Hepatocyte (in vitro differentiated cells): ENCODE results near the gene DMAC1. TPM values are rescaled to one million over a fixed set of nuclear protein-coding genes. Genes with fewer than 3 reads are reported as not detected.

Source experiments
- DNase-seq: peaks from one replicate; pipeline ENCODE4 v3.0.0-alpha.2; 2016; ENCODE audit warnings: low spot score
- H2AFZ ChIP-seq: fragments of 200-600 bp; sonication (generic); 2 replicates; pipeline ENCODE4 v1.6.0; 2016; ENCODE audit warnings: antibody characterized with exemption, mild to moderate bottlenecking
- H3K27ac ChIP-seq: fragments of 200-600 bp; sonication (generic); 2 replicates; pipeline ENCODE4 v1.5.1; 2016; ENCODE audit warnings: mild to moderate bottlenecking
- H3K27me3 ChIP-seq: fragments of 200-600 bp; sonication (generic); 2 replicates; pipeline ENCODE4 v1.6.1; 2016
- H3K36me3 ChIP-seq: fragments of 200-600 bp; sonication (generic); replicated peaks from 2 replicates; pipeline ENCODE4 v1.5.1; 2016; ENCODE audit warnings: low read depth; ENCODE audit not compliant: insufficient read depth
- H3K4me1 ChIP-seq: fragments of 200-600 bp; sonication (generic); 2 replicates; pipeline ENCODE4 v1.5.1; 2016; ENCODE audit warnings: mild to moderate bottlenecking, moderate library complexity; ENCODE audit not compliant: insufficient read depth
- H3K4me2 ChIP-seq: fragments of 200-600 bp; sonication (generic); 2 replicates; pipeline ENCODE4 v1.6.0; 2016
- H3K4me3 ChIP-seq: fragments of 200-600 bp; sonication (generic); 2 replicates; pipeline ENCODE4 v1.5.1; 2016; ENCODE audit warnings: mild to moderate bottlenecking
- H3K79me2 ChIP-seq: fragments of 200-600 bp; sonication (generic); 2 replicates; pipeline ENCODE4 v1.6.0; 2017; ENCODE audit warnings: mild to moderate bottlenecking
- H3K9me2 ChIP-seq: fragments of 200-600 bp; sonication (generic); replicated peaks from 2 replicates; pipeline ENCODE4 v1.6.0; 2017; ENCODE audit warnings: mild to moderate bottlenecking; ENCODE audit not compliant: insufficient read depth
- H3K9me3 ChIP-seq: fragments of 200-600 bp; sonication (generic); 2 replicates; pipeline ENCODE4 v1.5.1; 2016; ENCODE audit warnings: low read depth, mild to moderate bottlenecking
- H4K20me1 ChIP-seq: fragments of 200-600 bp; sonication (generic); 2 replicates; pipeline ENCODE4 v1.6.0; 2016; ENCODE audit warnings: mild to moderate bottlenecking; ENCODE audit not compliant: insufficient read depth, poor library complexity, severe bottlenecking
- EZH2 ChIP-seq: fragments of 200-600 bp; sonication (generic); IDR thresholded peaks from 2 replicates; pipeline ENCODE4 v1.6.1; 2016; ENCODE audit warnings: antibody characterized with exemption, mild to moderate bottlenecking, borderline replicate concordance
- EZH2phosphoT487 ChIP-seq: fragments of 200-600 bp; sonication (generic); IDR thresholded peaks from one replicate; pipeline ENCODE4 v1.6.1; 2018; ENCODE audit warnings: antibody characterized with exemption, mild to moderate bottlenecking, low read depth, moderate library complexity; ENCODE audit not compliant: unreplicated experiment, severe bottlenecking
- WGBS: methylation state at CpG from one replicate; pipeline ENCODE4 v1.1.6; 2016; ENCODE audit warnings: low lambda C conversion rate; ENCODE audit errors: missing lambda C conversion rate; 5-methylcytosine and 5-hydroxymethylcytosine counted together
- polyA plus RNA-seq: library from polyadenylated mRNA; unstranded; fragments of >200 nt; fragmentation: Nextera tagmentation; extraction: Ambion mirVana; gene quantifications from 2 replicates; pipeline ENCODE4 v1.2.1, GENCODE V29; 2016
- total RNA-seq: library from RNA; depleted of rRNA; stranded (reverse); fragments of >200 nt; gene quantifications from 2 replicates; pipeline ENCODE4 v1.2.3, GENCODE V29; 2014
- TF ChIP-seq, protein P1 (sequence below): fragments of 200-600 bp; sonication (generic); IDR thresholded peaks from 2 replicates; pipeline ENCODE4 v1.5.1; 2016; ENCODE audit warnings: antibody characterized with exemption, mild to moderate bottlenecking; ENCODE audit not compliant: poor library complexity

Gene DMAC1
- total RNA-seq (20.3 and 21.9 TPM in 2 replicates), polyA plus RNA-seq (88.2 and 91.8 TPM in 2 replicates)

GRCh38 chr9:7799234-7799943 is at the start of gene DMAC1:
DMAC1 (minus strand) TSS chr9:7799778; CDS start chr9:7799734, 44 bp downstream.
- TF ChIP-seq EZH2phosphoT487 (no peak), EZH2 (no peak)
- TF ChIP-seq, protein P1, sequence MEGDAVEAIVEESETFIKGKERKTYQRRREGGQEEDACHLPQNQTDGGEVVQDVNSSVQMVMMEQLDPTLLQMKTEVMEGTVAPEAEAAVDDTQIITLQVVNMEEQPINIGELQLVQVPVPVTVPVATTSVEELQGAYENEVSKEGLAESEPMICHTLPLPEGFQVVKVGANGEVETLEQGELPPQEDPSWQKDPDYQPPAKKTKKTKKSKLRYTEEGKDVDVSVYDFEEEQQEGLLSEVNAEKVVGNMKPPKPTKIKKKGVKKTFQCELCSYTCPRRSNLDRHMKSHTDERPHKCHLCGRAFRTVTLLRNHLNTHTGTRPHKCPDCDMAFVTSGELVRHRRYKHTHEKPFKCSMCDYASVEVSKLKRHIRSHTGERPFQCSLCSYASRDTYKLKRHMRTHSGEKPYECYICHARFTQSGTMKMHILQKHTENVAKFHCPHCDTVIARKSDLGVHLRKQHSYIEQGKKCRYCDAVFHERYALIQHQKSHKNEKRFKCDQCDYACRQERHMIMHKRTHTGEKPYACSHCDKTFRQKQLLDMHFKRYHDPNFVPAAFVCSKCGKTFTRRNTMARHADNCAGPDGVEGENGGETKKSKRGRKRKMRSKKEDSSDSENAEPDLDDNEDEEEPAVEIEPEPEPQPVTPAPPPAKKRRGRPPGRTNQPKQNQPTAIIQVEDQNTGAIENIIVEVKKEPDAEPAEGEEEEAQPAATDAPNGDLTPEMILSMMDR: no peak
- DNase-seq: peak; percentile 90
- H3K4me2 ChIP-seq: peak within 1 kb of the TSS; percentile 85
- no peaks in the 10 kb centered on the region for H3K9me2 ChIP-seq
- peak within 1 kb of the TSS; percentile 98 for H2AFZ ChIP-seq
- no peaks in the 10 kb centered on the region for H3K27me3 ChIP-seq
- no peaks in the 10 kb centered on the region for H3K9me3 ChIP-seq
- H4K20me1 ChIP-seq: no peaks in the 10 kb centered on the region
- H3K36me3 ChIP-seq: no peaks in the 10 kb centered on the region
- 0% methylated on average over 26 of the region's 46 CpGs for WGBS
- H3K4me1 ChIP-seq: peaks cover 12% of the 10 kb centered on the region
- H3K79me2 ChIP-seq: peaks cover 8% of the 10 kb centered on the region
- H3K4me3 ChIP-seq: peak within 1 kb of the TSS; percentile 94
- H3K27ac ChIP-seq: peak within 1 kb of the TSS; percentile 90

- Histone ChIP-seq H3K4me2 (no peak overlapping the region), H3K4me1 (no peaks in the 10 kb centered on the region), H3K9me3 (no peaks in the 10 kb centered on the region), H2AFZ (no peak overlapping the region), H3K27ac (no peak overlapping the region), H4K20me1 (no peaks in the 10 kb centered on the region), H3K9me2 (no peaks in the 10 kb centered on the region), H3K79me2 (no peaks in the 10 kb centered on the region), H3K4me3 (no peak overlapping the region), H3K27me3 (no peaks in the 10 kb centered on the region), H3K36me3 (no peaks in the 10 kb centered on the region)
- TF ChIP-seq, protein P1: no peak
- TF ChIP-seq EZH2phosphoT487 (no peak), EZH2 (no peak)
- 71% methylated on average over 1 of the region's 1 CpG for WGBS
- DNase-seq: no peak
Measured at GRCh38 chr9:7849362-7849761, 49.8 kb upstream of the DMAC1 start.

DNA sequence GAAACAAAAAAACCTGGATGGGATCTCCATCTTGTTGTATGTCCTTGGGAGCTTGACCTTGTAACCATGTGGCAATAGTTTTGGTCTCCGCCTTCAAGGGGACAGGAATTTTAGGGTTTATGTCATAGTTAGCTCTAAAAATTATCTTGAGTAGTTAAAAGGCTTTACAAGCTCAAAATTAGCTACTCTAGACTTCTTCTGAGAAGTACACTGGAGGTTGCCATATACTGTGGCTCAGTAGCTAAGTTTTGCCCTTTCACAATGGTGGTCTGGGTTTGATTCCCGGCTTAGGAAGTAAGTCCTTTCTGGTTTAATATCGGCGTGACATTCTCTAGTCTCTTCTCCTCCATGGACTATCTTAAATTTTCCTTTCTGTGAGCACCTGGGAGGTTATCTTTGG is 48.9 kb upstream of the DMAC1 start:
- Histone ChIP-seq H3K4me3 (no peak overlapping the region), H3K27me3 (no peaks in the 10 kb centered on the region), H3K36me3 (no peaks in the 10 kb centered on the region), H3K9me2 (no peaks in the 10 kb centered on the region), H3K4me1 (no peaks in the 10 kb centered on the region), H3K27ac (no peak overlapping the region), H4K20me1 (no peaks in the 10 kb centered on the region), H3K9me3 (no peaks in the 10 kb centered on the region), H3K79me2 (no peaks in the 10 kb centered on the region), H3K4me2 (no peak overlapping the region), H2AFZ (no peak overlapping the region)
- 87% methylated on average over 4 of the region's 4 CpGs for WGBS
- TF ChIP-seq EZH2 (no peak), EZH2phosphoT487 (no peak)
- TF ChIP-seq, protein P1: no peak
- no peak for DNase-seq
